ENCODE measurements around the gene KCNK3. TPM values are rescaled to one million over a fixed set of nuclear protein-coding genes. Genes with fewer than 3 reads are reported as not detected.
A peak's percentile ranks its signal among the peaks of the same experiment; 100 is the strongest.
"Not testable (repeated sequence)": the region's sequence is repeated elsewhere in the genome, so short reads cannot be mapped to it uniquely, and the experiment has no call there.

KCNK3 gene
- total RNA-seq, 1 donor from 2014 or later: not detected

DNA sequence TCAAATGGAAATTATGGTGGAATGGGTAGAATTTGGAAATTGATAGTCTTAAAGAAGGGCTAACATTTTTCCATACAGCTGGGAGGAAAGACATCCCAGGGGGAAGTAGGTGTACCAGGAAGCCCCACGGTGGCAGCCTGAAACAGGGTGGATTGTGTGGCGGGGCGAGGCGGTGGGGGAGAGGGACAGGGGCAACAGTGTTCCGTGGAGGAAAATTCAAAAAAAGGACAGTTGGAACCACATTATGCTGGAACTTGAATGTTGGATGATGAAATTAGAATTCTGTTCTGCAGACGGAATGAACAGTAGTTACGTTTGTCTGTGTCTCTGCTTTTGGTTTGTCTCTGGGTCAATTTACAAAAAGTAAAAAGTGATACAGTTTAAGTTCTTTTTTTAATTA, 40.7 kb upstream of the KCNK3 start:
- peaks cover 3% of the 10 kb centered on the region for H3K27me3 Mint-ChIP-seq (ENCODE audit: unreplicated experiment)
- no peaks in the 10 kb centered on the region for H3K9me3 Mint-ChIP-seq (ENCODE audit: unreplicated experiment)
- H3K4me1 Mint-ChIP-seq (ENCODE audit: unreplicated experiment): peaks cover 5% of the 10 kb centered on the region
- no peak for DNase-seq (ENCODE audit: low spot score)
- peaks cover 4% of the 10 kb centered on the region for H3K36me3 Mint-ChIP-seq (ENCODE audit: low read depth, unreplicated experiment)
- no peak overlapping the region for H3K4me3 Mint-ChIP-seq (ENCODE audit: unreplicated experiment)
- TF ChIP-seq, protein P1, sequence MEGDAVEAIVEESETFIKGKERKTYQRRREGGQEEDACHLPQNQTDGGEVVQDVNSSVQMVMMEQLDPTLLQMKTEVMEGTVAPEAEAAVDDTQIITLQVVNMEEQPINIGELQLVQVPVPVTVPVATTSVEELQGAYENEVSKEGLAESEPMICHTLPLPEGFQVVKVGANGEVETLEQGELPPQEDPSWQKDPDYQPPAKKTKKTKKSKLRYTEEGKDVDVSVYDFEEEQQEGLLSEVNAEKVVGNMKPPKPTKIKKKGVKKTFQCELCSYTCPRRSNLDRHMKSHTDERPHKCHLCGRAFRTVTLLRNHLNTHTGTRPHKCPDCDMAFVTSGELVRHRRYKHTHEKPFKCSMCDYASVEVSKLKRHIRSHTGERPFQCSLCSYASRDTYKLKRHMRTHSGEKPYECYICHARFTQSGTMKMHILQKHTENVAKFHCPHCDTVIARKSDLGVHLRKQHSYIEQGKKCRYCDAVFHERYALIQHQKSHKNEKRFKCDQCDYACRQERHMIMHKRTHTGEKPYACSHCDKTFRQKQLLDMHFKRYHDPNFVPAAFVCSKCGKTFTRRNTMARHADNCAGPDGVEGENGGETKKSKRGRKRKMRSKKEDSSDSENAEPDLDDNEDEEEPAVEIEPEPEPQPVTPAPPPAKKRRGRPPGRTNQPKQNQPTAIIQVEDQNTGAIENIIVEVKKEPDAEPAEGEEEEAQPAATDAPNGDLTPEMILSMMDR (IDR thresholded peaks at IDR 0.05; ENCODE audit: unreplicated experiment): no peak
- no peak overlapping the region for H3K27ac Mint-ChIP-seq (ENCODE audit: unreplicated experiment)

DNA sequence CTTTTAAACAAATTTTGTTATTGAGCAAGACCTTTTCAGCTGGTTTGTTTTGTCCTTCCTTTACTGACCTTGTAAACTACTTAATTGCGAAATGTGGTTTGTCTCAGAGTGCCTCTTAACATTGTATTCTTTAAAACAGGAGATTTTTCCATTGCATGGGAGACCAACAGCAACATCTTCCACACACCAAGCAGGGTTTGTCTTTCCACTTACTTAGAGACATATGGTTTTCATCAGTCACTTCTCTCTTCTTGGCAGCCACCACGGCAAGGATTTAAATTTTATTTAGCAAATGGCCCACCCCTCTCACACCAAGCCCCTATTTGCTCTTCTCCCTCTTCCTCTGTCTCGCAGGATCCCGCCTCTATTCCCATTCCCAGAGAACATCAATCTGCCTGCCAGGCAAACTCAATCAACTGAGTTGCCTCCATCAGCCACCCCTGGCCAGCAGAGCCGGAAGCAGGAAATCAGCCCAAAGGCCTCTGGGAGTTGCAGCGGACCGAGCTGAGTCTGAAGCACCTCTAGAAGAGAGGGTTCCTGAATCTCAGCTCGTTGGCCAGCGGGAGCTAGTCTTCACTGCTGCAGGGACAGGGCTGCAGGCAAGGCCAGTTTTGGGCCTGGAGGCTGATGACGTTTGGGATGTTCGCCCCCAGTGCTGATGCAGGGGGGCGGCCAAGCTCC, 40.0 kb upstream of the KCNK3 start:
- no peaks in the 10 kb centered on the region for H3K9me3 Mint-ChIP-seq (ENCODE audit: unreplicated experiment)
- peaks cover 3% of the 10 kb centered on the region for H3K27me3 Mint-ChIP-seq (ENCODE audit: unreplicated experiment)
- TF ChIP-seq, protein P1 (IDR thresholded peaks at IDR 0.05; ENCODE audit: unreplicated experiment): no peak
- peaks cover 5% of the 10 kb centered on the region for H3K4me1 Mint-ChIP-seq (ENCODE audit: unreplicated experiment)
- no peak overlapping the region for H3K4me3 Mint-ChIP-seq (ENCODE audit: unreplicated experiment)
- DNase-seq (ENCODE audit: low spot score): no peak
- no peak overlapping the region for H3K27ac Mint-ChIP-seq (ENCODE audit: unreplicated experiment)
- peaks cover 4% of the 10 kb centered on the region for H3K36me3 Mint-ChIP-seq (ENCODE audit: low read depth, unreplicated experiment)

DNA sequence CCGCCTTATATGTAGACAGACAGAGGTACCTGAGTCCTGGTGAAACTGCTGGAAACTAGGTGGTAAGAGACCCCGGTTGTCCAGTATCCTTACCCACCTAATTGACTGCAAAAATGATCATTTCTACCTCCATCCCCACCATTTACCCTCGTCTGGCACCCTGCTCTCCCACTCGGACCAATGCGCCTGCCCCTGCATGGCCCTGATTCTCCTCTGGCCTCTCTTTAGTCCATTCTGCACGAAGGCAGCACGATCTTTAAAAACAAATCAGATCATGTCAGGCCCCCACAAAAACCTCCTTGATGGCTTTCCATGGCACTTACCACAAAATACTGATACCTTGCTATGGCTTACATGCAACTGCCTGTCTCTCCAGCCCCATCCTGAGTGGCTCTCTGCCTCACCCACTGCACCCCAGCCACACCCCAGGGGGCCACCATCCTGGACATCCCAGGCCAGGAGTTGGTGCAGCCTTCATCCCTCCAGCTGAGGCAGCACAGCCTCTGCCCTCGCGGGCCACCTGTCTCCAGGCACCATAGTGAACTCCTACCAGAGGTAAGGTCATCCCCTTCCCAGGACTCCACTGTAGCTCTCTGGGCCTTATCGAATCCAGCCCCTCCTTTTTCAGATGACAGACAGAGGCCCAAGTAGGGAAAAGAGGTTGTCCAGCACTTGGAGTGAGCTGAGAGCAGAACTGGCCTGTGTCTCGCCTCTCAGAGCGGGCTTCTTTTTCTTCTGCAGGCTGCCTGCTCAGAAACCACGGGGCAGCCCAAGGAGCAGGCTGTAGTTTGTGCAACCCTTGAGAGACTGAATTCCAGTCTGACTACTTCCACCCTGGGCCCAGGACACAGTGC, 39.1 kb upstream of the KCNK3 start:
- no peaks in the 10 kb centered on the region for H3K9me3 Mint-ChIP-seq (ENCODE audit: unreplicated experiment)
- H3K27me3 Mint-ChIP-seq (ENCODE audit: unreplicated experiment): peaks cover 3% of the 10 kb centered on the region
- H3K4me3 Mint-ChIP-seq (ENCODE audit: unreplicated experiment): no peak overlapping the region
- no peak for DNase-seq (ENCODE audit: low spot score)
- H3K4me1 Mint-ChIP-seq (ENCODE audit: unreplicated experiment): peaks cover 5% of the 10 kb centered on the region
- TF ChIP-seq, protein P1 (IDR thresholded peaks at IDR 0.05; ENCODE audit: unreplicated experiment): no peak
- peaks cover 4% of the 10 kb centered on the region for H3K36me3 Mint-ChIP-seq (ENCODE audit: low read depth, unreplicated experiment)
- no peak overlapping the region for H3K27ac Mint-ChIP-seq (ENCODE audit: unreplicated experiment)

DNA sequence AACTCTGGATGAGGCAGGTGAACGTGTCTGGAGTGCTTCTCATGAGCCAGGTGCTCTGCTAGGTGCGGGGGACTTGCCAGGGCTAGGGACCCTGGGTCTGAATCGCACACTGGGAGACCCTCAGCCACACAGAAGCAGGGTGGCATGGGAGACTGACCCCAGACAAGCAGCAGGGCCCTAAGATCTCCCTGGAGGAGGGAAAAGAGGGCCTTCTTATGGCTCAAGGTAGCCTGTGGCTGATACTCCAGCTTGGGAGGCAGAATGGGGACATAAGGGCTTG, 38.5 kb upstream of the KCNK3 start:
- Mint-ChIP-seq H3K9me3 (ENCODE audit: unreplicated experiment) (no peaks in the 10 kb centered on the region), H3K4me3 (ENCODE audit: unreplicated experiment) (peak overlapping the region; percentile 9), H3K27me3 (ENCODE audit: unreplicated experiment) (peaks cover 3% of the 10 kb centered on the region), H3K36me3 (ENCODE audit: low read depth, unreplicated experiment) (peaks cover 4% of the 10 kb centered on the region), H3K27ac (ENCODE audit: unreplicated experiment) (no peak overlapping the region), H3K4me1 (ENCODE audit: unreplicated experiment) (peaks cover 5% of the 10 kb centered on the region)
- no peak for DNase-seq (ENCODE audit: low spot score)
- TF ChIP-seq, protein P1 (IDR thresholded peaks at IDR 0.05; ENCODE audit: unreplicated experiment): no peak

DNA sequence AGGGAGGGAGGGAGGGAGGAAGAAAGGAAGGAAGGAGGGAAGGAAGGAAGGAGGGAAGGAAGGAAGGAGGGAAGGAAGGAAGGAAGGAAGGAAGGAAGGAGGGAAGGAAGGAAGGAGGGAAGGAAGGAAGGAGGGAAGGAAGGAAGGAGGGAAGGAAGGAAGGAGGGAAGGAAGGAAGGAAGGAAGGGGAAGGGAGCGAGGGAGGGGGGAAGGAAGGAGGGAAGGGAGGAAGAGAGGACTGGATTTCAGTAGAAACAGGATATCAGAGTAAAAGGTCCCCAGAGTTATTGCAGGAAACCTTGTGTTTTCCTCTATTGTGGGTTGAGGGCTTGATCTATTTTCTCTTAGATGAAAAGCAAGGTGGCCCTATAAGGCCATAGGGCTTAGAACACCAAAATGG, 37.4 kb upstream of the KCNK3 start:
- H3K27me3 Mint-ChIP-seq (ENCODE audit: unreplicated experiment); H3K4me1 Mint-ChIP-seq (ENCODE audit: unreplicated experiment); DNase-seq (ENCODE audit: low spot score); H3K9me3 Mint-ChIP-seq (ENCODE audit: unreplicated experiment); H3K36me3 Mint-ChIP-seq (ENCODE audit: low read depth, unreplicated experiment); H3K27ac Mint-ChIP-seq (ENCODE audit: unreplicated experiment); H3K4me3 Mint-ChIP-seq (ENCODE audit: unreplicated experiment): not testable (repeated sequence)
